K562 (cell line): Measurements from ENCODE around the gene TMEM69. TPM values are rescaled to one million over a fixed set of nuclear protein-coding genes. Genes with fewer than 3 reads are reported as not detected.
A peak's percentile ranks its signal among the peaks of the same experiment; 100 is the strongest.

Experiments used
- ATAC-seq: fragments of 200-7000 bp; cut with Tn5 transposase; 3 replicates; pipeline ENCODE4 v1.9.1; 2020; ENCODE audit warnings: moderate library complexity
- BruUV-seq: library from RNA; stranded (reverse); fragments of 400-500 nt; replicated peaks from 2 replicates; lab custom pipeline; 2021; lab: Mats Ljungman, UMichigan
- CTCF ChIA-PET: fragments of 300-600 bp; formaldehyde crosslinking; extraction: SDS; loops from one replicate; lab custom pipeline; 2021; ENCODE audit warnings: low intra/inter-chr PET ratio; lab: Yijun Ruan, JAX
- POLR2A ChIA-PET: fragments of 300-600, 350-650 bp; sonication (Branson Sonifier 250); formaldehyde crosslinking; extraction: SDS; loops from one replicate; lab custom pipeline; 2021; ENCODE audit warnings: antibody characterized with exemption, inconsistent platforms; lab: Yijun Ruan, JAX
- DNase-seq, 4 experiments: peaks; one replicate each; pipeline versions ENCODE4 v3.0.0 to v3.0.0-alpha.2; 2011 to 2018; ENCODE audit warnings: low spot score in 3 of 4, mixed read lengths in 3 of 4; ENCODE audit errors: extremely low read depth in 1 of 4
- FAIRE-seq: peaks from 2 replicates; lab custom pipeline; 2011; peaks lifted over from hg19 to GRCh38; lab: Jason Lieb, UNC
- H2AFZ ChIP-seq: 2 replicates; pipeline ENCODE4 v1.6.0; 2011; ENCODE audit warnings: low read depth, low read length, control low read depth, inconsistent platforms
- H3K27ac ChIP-seq: fragments of 200-600 bp; 3 replicates; pipeline ENCODE4 v1.8.0; 2011; ENCODE audit warnings: low read depth, mild to moderate bottlenecking, control low read depth, inconsistent platforms, low read length, moderate library complexity, mixed read lengths; ENCODE audit errors: extremely low read depth
- H3K27me3 ChIP-seq, 2 experiments: fragments of 300-600 bp in 1 of 2; 2 replicates in 1 of 2; 3 replicates in 1 of 2; pipeline versions ENCODE4 v1.6.0 to v1.8.0; 2011; ENCODE audit warnings: inconsistent platforms in 2 of 2, low read length in 2 of 2, mild to moderate bottlenecking in 1 of 2, mixed read lengths in 1 of 2, moderate library complexity in 1 of 2; ENCODE audit not compliant: control insufficient read depth in 2 of 2, insufficient read depth in 2 of 2
- H3K36me3 ChIP-seq: fragments of 300-600 bp; 3 replicates; pipeline ENCODE4 v1.8.0; 2011; ENCODE audit warnings: mild to moderate bottlenecking, low read length, inconsistent platforms; ENCODE audit not compliant: control insufficient read depth, insufficient read depth
- H3K4me1 ChIP-seq, 2 experiments: fragments of 200-600 bp in 1 of 2; replicated peaks in 1 of 2; 2 replicates in 1 of 2; 3 replicates in 1 of 2; pipeline versions ENCODE4 v1.5.1 to v1.8.0; 2011; ENCODE audit warnings: inconsistent platforms in 2 of 2, low read length in 2 of 2, mild to moderate bottlenecking in 1 of 2, mixed read lengths in 1 of 2, moderate library complexity in 1 of 2; ENCODE audit not compliant: control insufficient read depth in 2 of 2, insufficient read depth in 2 of 2
- H3K4me2 ChIP-seq: 2 replicates; pipeline ENCODE4 v1.6.1; 2011; ENCODE audit warnings: low read length, control low read depth, inconsistent platforms, mixed read lengths; ENCODE audit not compliant: insufficient read depth
- H3K4me3 ChIP-seq: fragments of 200-600 bp; sonication (generic), shearing (Covaris generic); 2 replicates; pipeline ENCODE4 v1.5.1; 2016; ENCODE audit warnings: control low read depth, inconsistent platforms
- H3K79me2 ChIP-seq: fragments of 200-600 bp; 3 replicates; pipeline ENCODE4 v1.8.0; 2011; ENCODE audit warnings: low read length, inconsistent platforms; ENCODE audit not compliant: control insufficient read depth, insufficient read depth
- H3K9ac ChIP-seq, 2 experiments: 2 replicates each; pipeline versions ENCODE4 v1.6.0 to v1.6.1; 2011; ENCODE audit warnings: low read depth in 2 of 2, low read length in 2 of 2, control low read depth in 1 of 2, inconsistent platforms in 1 of 2, mild to moderate bottlenecking in 1 of 2, mixed read lengths in 1 of 2; ENCODE audit not compliant: insufficient read depth in 1 of 2
- H3K9me1 ChIP-seq: one replicate; pipeline ENCODE4 v1.6.0; 2011; ENCODE audit warnings: inconsistent platforms, mild to moderate bottlenecking, low read length, moderate library complexity; ENCODE audit not compliant: control insufficient read depth, insufficient read depth
- H3K9me3 ChIP-seq: replicated peaks from 2 replicates; pipeline ENCODE4 v1.5.1; 2011; ENCODE audit warnings: low read depth, low read length, inconsistent platforms; ENCODE audit not compliant: control insufficient read depth, insufficient read depth
- H4K20me1 ChIP-seq: replicated peaks from 2 replicates; pipeline ENCODE4 v1.6.1; 2011; ENCODE audit warnings: low read length, inconsistent platforms, mixed read lengths; ENCODE audit not compliant: control insufficient read depth, insufficient read depth
- ARID1B ChIP-seq: fragments of 450-650 bp; IDR thresholded peaks from 2 replicates; pipeline ENCODE4 v1.6.1; 2016; ENCODE audit warnings: antibody characterized with exemption, mild to moderate bottlenecking, inconsistent platforms
- CEBPB ChIP-seq: fragments of 450-650 bp; IDR thresholded peaks from 2 replicates; pipeline ENCODE4 v1.6.1; 2016; ENCODE audit warnings: missing genetic modification characterization, missing compliant biosample characterization
- CEBPG ChIP-seq, 3 experiments: fragments of 200-800 bp in 1 of 3; sonication (Bioruptor generic) in 1 of 3; sonication (generic) in 1 of 3; formaldehyde crosslinking in 1 of 3; IDR thresholded peaks in 2 of 3; conservative IDR thresholded peaks in 1 of 3; 2 replicates each; pipeline versions ENCODE4 v1.6.1 to v1.8.0; 2016 to 2022; ENCODE audit warnings: missing compliant biosample characterization in 2 of 3, missing genetic modification characterization in 2 of 3, mild to moderate bottlenecking in 1 of 3, missing genetic modification reagents in 1 of 3
- MEIS2 ChIP-seq: fragments of 450-650 bp; IDR thresholded peaks from 2 replicates; pipeline ENCODE4 v1.6.1; 2014; ENCODE audit warnings: mild to moderate bottlenecking; ENCODE audit not compliant: partially characterized antibody
- NCOA2 ChIP-seq, 2 experiments: fragments of 450-650 bp; IDR thresholded peaks; 2 replicates each; pipeline ENCODE4 v1.6.1; 2018; ENCODE audit warnings: mild to moderate bottlenecking in 2 of 2, moderate library complexity in 1 of 2; ENCODE audit not compliant: partially characterized antibody in 2 of 2
- NFE2 ChIP-seq: IDR thresholded peaks from 2 replicates; pipeline ENCODE4 v1.6.1; 2014; ENCODE audit warnings: antibody characterized with exemption, low read depth
- RFX1 ChIP-seq: fragments of 450-650 bp; IDR thresholded peaks from 2 replicates; pipeline ENCODE4 v1.6.1; 2016; ENCODE audit warnings: mild to moderate bottlenecking, moderate library complexity
- TAF1 ChIP-seq: IDR thresholded peaks from 2 replicates; pipeline ENCODE4 v1.6.1; 2011; ENCODE audit warnings: mild to moderate bottlenecking, low read length, moderate library complexity; ENCODE audit not compliant: insufficient read depth, control insufficient read depth, severe bottlenecking; ENCODE audit errors: extremely low read depth
- TRIM24 ChIP-seq, 2 experiments: fragments of 450-650 bp; IDR thresholded peaks; 2 replicates each; pipeline ENCODE4 v1.6.1; 2016
- WGBS: fragments of 100-300 bp; shearing (Covaris generic); methylation state at CpG from one replicate; pipeline ENCODE4 v1.1.6; 2016; ENCODE audit warnings: low coverage, mixed read lengths; ENCODE audit not compliant: insufficient coverage; ENCODE audit errors: missing lambda C conversion rate; 5-methylcytosine and 5-hydroxymethylcytosine counted together
- in situ Hi-C: fragments of 300-500 bp; cut with MboI; formaldehyde crosslinking; loops from 4 replicates; pipeline ENCODE4 v1.15.0; 2018; ENCODE audit warnings: inconsistent platforms, mixed read lengths
- intact Hi-C: fragments of 100-400 bp; cut with micrococcal nuclease; formaldehyde crosslinking; loops from 2 replicates; pipeline ENCODE4 v1.14.2; 2022
- polyA plus RNA-seq, 8 experiments: library from polyadenylated mRNA; depleted of rRNA in 4 of 8; stranded (reverse) in 5 of 8; unstranded in 3 of 8; fragments of >200 nt; fragmentation: Nextera tagmentation in 2 of 8; fragmentation: Illumina TruSeq in 1 of 8; extraction: Ambion mirVana in 2 of 8; extraction: Trizol in 1 of 8; gene quantifications; 2 replicates each; pipeline versions ENCODE4 v1.2.1 to v1.2.3, GENCODE V29; 2011 to 2014; ENCODE audit warnings: inconsistent platforms in 1 of 8, missing spikeins in 1 of 8
- total RNA-seq, 7 experiments: library from RNA; depleted of rRNA in 6 of 7; stranded (reverse); fragments of >200 nt in 6 of 7; fragmentation: Illumina TruSeq in 2 of 7; extraction: Trizol in 2 of 7; gene quantifications; 2 replicates each; pipeline versions ENCODE4 v1.2.1 to v1.2.3, GENCODE V29; 2011 to 2021; ENCODE audit warnings: low replicate concordance in 1 of 7
- TF ChIP-seq, protein P1 (sequence below): fragments of 200-400 bp; formaldehyde crosslinking; IDR thresholded peaks from 2 replicates; pipeline ENCODE4 v1.6.1; 2017; ENCODE audit warnings: mild to moderate bottlenecking, low read depth, low read length, moderate library complexity
- TF ChIP-seq, protein P2 (sequence below): sonication (generic); IDR thresholded peaks from 2 replicates; pipeline ENCODE4 v1.6.1; 2016
- TF ChIP-seq, protein P3 (sequence below): fragments of 250-450 bp; sonication (Bioruptor Pico); IDR thresholded peaks from 2 replicates; pipeline ENCODE4 v1.5.0; 2021
- TF ChIP-seq, protein P4 (sequence below): fragments of 250-450 bp; sonication (Bioruptor Pico); IDR thresholded peaks from 2 replicates; pipeline ENCODE4 v1.5.1; 2021; ENCODE audit warnings: mild to moderate bottlenecking
- TF ChIP-seq, protein P5 (sequence below), 2 experiments: fragments of 450-650 bp in 1 of 2; sonication (generic) in 1 of 2; formaldehyde crosslinking in 1 of 2; IDR thresholded peaks in 1 of 2; conservative IDR thresholded peaks in 1 of 2; 2 replicates each; pipeline versions ENCODE4 v1.6.1 to v1.8.1; 2016 to 2023; ENCODE audit warnings: mild to moderate bottlenecking in 2 of 2, moderate library complexity in 2 of 2, inconsistent platforms in 1 of 2, missing genetic modification reagents in 1 of 2

Gene TMEM69
- total and polyA plus RNA-seq, 9 of the 15 experiments (the other 6 are each of a cell fraction or from before 2014, with no cell fraction given), result 47.3 to 248 (median 103) TPM

DNA sequence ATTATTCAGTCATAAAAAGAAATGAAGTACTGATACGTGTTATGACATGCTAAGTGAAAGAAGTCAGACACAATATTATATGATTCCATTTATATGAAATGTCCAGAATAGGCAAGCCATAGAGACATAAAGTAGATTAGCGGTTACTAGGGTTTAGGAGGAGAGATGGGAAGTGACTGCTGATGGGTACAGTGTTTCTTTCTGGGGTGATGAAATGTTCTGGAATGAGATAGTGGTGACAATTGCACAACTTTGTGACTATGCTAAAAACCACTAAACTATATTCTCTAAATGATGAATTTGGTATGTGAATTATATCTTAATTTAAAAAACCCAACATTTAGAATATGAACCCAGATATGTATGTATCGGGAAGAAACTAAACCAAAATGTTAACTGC, 34.8 kb downstream of the TMEM69 start:
- H3K4me1 ChIP-seq, result peaks cover 0 to 8% of the 10 kb centered on the region in 2 experiments; a peak in 2 of 5 replicates
- intact Hi-C loops, result no loop called here
- no TSS peak for BruUV-seq
- in situ Hi-C loops, result no loop called here
- peak overlapping the region; percentile 5; the same call in 1 of the 3 replicates for H3K27ac ChIP-seq
- DNase-seq (no peak), ATAC-seq (peak; percentile 88), FAIRE-seq (no peak)
- H3K4me3 ChIP-seq, result no peak overlapping the region
- no peaks in the 10 kb centered on the region for H4K20me1 ChIP-seq
- no peaks in the 10 kb centered on the region for H3K27me3 ChIP-seq
- no peak overlapping the region for H3K4me2 ChIP-seq
- H3K36me3 ChIP-seq, result no peaks in the 10 kb centered on the region
- no peaks in the 10 kb centered on the region for H3K9me1 ChIP-seq
- ChIA-PET POLR2A (no interaction called here), CTCF (no interaction called here)
- no peaks in the 10 kb centered on the region for H3K9me3 ChIP-seq
- 77% methylated on average over 3 of the region's 3 CpGs for WGBS
- H3K9ac ChIP-seq, result no peak overlapping the region
- no peaks in the 10 kb centered on the region for H3K79me2 ChIP-seq
- no peak overlapping the region for H2AFZ ChIP-seq
- TF ChIP-seq NCOA2 (IDR thresholded peaks at IDR 0.05; ENCODE audit: partially characterized antibody in 2 of 2), result peak in 1 of 2 experiments; percentile 30
- peak; percentile 24 for TF ChIP-seq MEIS2
- peak; percentile 11; the same call in 1 of the 2 replicates for TF ChIP-seq RFX1
- peak; percentile 86 for TF ChIP-seq CEBPG (CRISPR knock-in tag; IDR thresholded peaks at IDR 0.05)
- peak; percentile 93 to 97 for TF ChIP-seq CEBPG (tag; conservative IDR thresholded peaks at IDR 0.05 in 1 of 2, IDR thresholded peaks at IDR 0.05 in 1 of 2)
- TF ChIP-seq TRIM24 (IDR thresholded peaks at IDR 0.05), result peak; percentile 90 to 94; a peak in 3 of 4 replicates
- TF ChIP-seq, protein P1, sequence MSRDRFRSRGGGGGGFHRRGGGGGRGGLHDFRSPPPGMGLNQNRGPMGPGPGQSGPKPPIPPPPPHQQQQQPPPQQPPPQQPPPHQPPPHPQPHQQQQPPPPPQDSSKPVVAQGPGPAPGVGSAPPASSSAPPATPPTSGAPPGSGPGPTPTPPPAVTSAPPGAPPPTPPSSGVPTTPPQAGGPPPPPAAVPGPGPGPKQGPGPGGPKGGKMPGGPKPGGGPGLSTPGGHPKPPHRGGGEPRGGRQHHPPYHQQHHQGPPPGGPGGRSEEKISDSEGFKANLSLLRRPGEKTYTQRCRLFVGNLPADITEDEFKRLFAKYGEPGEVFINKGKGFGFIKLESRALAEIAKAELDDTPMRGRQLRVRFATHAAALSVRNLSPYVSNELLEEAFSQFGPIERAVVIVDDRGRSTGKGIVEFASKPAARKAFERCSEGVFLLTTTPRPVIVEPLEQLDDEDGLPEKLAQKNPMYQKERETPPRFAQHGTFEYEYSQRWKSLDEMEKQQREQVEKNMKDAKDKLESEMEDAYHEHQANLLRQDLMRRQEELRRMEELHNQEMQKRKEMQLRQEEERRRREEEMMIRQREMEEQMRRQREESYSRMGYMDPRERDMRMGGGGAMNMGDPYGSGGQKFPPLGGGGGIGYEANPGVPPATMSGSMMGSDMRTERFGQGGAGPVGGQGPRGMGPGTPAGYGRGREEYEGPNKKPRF, result no peak
- peak; percentile 52; the same call in 1 of the 2 replicates for TF ChIP-seq ARID1B
- TF ChIP-seq, protein P2, sequence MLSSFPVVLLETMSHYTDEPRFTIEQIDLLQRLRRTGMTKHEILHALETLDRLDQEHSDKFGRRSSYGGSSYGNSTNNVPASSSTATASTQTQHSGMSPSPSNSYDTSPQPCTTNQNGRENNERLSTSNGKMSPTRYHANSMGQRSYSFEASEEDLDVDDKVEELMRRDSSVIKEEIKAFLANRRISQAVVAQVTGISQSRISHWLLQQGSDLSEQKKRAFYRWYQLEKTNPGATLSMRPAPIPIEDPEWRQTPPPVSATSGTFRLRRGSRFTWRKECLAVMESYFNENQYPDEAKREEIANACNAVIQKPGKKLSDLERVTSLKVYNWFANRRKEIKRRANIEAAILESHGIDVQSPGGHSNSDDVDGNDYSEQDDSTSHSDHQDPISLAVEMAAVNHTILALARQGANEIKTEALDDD, result peak; percentile 51; the same call in 1 of the 2 replicates
- TF ChIP-seq, protein P3, sequence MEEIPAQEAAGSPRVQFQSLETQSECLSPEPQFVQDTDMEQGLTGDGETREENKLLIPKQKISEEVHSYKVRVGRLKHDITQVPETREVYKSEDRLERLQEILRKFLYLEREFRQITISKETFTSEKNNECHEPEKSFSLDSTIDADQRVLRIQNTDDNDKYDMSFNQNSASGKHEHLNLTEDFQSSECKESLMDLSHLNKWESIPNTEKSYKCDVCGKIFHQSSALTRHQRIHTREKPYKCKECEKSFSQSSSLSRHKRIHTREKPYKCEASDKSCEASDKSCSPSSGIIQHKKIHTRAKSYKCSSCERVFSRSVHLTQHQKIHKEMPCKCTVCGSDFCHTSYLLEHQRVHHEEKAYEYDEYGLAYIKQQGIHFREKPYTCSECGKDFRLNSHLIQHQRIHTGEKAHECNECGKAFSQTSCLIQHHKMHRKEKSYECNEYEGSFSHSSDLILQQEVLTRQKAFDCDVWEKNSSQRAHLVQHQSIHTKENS, result no peak
- peak; percentile 99 for TF ChIP-seq CEBPB
- no peak for TF ChIP-seq TAF1
- TF ChIP-seq NFE2, result peak; percentile 61
- TF ChIP-seq, protein P4, sequence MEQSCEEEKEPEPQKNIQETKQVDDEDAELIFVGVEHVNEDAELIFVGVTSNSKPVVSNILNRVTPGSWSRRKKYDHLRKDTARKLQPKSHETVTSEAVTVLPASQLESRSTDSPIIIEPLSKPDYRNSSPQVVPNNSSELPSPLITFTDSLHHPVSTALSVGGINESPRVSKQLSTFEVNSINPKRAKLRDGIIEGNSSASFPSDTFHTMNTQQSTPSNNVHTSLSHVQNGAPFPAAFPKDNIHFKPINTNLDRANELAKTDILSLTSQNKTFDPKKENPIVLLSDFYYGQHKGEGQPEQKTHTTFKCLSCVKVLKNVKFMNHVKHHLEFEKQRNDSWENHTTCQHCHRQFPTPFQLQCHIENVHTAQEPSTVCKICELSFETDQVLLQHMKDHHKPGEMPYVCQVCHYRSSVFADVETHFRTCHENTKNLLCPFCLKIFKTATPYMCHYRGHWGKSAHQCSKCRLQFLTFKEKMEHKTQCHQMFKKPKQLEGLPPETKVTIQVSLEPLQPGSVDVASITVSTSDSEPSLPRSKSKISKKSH (CRISPR knock-in tag), result no peak
- TF ChIP-seq, protein P5, sequence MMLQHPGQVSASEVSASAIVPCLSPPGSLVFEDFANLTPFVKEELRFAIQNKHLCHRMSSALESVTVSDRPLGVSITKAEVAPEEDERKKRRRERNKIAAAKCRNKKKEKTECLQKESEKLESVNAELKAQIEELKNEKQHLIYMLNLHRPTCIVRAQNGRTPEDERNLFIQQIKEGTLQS (IDR thresholded peaks at IDR 0.05), result peak; percentile 88
- TF ChIP-seq, protein P5 (CRISPR knock-in tag; conservative IDR thresholded peaks at IDR 0.05), result no peak
